ENCODE results near the gene PLXNA4.

DNA sequence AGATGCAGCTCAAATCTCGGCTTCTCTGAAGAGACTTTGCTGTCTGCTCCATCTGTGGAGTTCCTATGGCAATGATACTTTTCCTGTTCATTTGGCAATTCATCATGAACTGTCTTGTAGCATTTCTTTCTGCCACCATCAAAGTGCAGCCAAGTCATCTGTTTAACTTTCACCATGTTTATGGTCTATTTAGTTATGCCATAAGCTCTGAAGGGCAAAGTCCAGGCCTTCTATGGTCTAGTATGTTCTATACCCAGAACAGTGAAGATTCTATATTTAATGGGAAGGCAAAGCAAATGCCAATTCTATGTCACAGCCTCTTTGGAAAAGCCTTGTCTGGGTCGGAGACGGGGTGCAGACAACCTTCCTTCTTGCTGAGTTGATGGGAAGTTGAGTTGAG is 472.6 kb downstream of the PLXNA4 start:
- TF ChIP-seq CTCF (IDR thresholded peaks at IDR 0.05; ENCODE audit: low read depth, low read length) (no peak), EZH2phosphoT487 (IDR thresholded peaks at IDR 0.05; ENCODE audit: low read depth) (no peak)
